ENCODE results near the gene DHRS7.

Gene DHRS7

DNA sequence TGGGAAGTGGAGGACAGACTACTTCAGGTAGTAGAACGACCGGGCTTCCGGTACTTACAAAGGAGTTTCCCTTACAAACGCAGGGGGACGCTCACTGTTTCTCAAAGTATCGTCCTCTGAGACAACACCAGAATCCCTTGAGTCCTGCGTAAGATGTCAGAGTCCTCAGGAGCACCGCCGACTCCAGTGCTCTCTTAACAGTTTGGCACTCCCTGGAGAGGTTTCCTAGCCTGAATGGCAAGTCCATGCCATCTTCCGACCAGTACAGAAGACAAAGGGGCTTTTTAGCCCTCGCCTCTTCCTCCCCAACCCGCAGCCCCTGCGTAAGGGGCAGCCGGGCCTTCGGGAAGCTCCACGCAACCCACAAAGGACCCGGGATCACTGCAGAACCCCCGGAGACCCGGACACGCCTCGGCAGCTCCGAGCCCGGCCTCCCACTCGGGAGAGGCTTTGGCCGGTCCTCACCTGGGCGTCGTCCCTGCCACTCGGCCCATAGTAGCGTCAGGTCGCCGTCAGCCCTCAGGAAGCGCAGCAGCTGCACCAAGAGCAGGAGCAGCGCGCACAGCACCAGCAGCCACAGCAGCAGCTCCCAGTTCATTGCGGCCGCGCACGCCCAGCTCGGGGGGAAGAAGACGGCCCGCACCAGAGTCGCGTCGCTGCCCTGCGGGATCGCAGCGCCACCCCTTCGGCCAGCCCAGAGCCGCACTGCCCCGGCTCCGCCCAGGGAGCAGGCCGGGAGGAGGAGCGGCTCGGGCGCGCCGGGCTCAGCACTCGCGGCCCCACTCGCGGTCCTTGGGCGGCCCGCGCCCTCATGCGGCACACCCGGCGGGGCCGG is at the start of gene DHRS7:
DHRS7 (minus strand) TSS at position 687 of the 835 bp plus-strand sequence; CDS start at position 598, 89 bp downstream.
- peak; percentile 71 for DNase-seq (ENCODE audit: low spot score)

DNA sequence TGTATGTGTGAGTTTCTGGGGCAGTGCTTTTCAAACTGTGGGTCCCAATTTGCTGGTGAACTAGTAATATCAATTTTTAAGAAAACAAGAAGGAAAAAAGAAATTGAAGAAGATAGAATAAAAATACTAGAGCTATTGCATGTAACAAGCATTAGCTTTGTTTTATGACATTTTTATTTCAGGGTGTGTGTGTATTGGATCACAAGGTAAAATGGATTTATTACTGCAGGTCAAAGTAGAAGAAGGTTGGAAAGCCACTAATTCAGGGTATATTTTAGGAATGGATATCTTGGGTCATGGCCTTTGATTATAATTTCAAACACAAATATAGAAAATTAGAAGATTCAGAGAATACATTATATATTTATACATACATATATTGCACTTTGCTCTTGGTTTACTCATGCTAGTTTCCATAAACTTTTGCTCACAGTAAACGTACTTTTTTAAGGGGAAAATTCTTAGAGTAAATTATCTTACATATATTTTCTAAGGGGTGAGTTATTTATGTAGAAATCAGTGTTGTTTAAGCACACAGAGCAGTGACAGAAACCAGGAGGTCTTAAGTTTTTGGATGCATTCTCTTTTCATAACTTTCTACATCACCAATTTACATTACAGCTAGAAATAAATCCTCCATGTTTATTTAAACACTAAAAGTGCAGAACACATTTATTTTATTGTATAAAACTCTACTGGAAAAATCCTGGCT is 49.4 kb upstream of the DHRS7 start:
- no peak for DNase-seq (ENCODE audit: low spot score)

GRCh38 chr14:60214003-60214402 is 48.8 kb upstream of the DHRS7 start:
- no peak for DNase-seq (ENCODE audit: low spot score)

- no peak for DNase-seq (ENCODE audit: low spot score)
Measured at GRCh38 chr14:60212503-60213371, 47.5 kb upstream of the DHRS7 start.

GRCh38 chr14:60211153-60211552 is 46.0 kb upstream of the DHRS7 start:
- no peak for DNase-seq (ENCODE audit: low spot score)

DNA sequence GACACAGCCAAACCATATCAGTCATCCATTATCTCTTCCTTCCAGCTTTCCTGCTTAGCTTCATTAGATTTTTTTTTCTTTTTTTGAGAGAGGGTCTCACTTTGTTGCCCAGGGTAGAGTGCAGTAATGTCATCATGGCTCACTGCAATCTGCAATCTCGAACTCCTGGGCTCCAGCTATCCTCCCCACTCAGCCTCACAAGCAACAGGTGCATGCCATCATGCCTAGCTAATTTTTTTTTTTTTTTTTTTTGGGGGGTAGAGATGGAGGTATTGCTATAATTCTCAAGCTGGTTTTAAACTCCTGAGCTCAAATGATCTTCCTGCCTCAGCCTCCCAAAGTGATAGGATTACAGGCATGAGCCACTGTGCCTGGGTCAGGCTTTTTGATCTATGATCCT is 45.5 kb upstream of the DHRS7 start:
- DNase-seq (ENCODE audit: low spot score), result no peak

- no peak for DNase-seq (ENCODE audit: low spot score)
Measured at GRCh38 chr14:60206837-60207533, 41.8 kb upstream of the DHRS7 start.

DNA sequence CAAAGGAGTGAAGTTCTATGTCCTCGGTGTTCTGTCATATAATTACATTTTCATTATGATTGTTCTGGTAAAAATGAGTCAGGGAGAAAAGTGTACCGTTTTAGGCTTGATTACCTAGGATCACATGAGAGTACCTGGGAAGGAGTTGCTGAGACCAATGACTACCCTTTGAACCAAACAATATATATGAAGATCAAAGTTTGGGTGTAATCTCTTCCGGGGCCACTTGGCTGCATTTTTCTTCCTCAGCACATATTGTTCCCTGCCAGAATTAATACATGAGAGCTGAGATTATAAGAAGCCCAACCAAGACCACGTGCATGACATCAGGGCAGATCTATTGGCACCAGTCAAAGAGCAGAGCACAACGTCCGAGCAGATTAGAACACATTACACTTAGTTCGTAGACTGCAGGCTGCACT is 41.1 kb upstream of the DHRS7 start:
- no peak for DNase-seq (ENCODE audit: low spot score)

DNA sequence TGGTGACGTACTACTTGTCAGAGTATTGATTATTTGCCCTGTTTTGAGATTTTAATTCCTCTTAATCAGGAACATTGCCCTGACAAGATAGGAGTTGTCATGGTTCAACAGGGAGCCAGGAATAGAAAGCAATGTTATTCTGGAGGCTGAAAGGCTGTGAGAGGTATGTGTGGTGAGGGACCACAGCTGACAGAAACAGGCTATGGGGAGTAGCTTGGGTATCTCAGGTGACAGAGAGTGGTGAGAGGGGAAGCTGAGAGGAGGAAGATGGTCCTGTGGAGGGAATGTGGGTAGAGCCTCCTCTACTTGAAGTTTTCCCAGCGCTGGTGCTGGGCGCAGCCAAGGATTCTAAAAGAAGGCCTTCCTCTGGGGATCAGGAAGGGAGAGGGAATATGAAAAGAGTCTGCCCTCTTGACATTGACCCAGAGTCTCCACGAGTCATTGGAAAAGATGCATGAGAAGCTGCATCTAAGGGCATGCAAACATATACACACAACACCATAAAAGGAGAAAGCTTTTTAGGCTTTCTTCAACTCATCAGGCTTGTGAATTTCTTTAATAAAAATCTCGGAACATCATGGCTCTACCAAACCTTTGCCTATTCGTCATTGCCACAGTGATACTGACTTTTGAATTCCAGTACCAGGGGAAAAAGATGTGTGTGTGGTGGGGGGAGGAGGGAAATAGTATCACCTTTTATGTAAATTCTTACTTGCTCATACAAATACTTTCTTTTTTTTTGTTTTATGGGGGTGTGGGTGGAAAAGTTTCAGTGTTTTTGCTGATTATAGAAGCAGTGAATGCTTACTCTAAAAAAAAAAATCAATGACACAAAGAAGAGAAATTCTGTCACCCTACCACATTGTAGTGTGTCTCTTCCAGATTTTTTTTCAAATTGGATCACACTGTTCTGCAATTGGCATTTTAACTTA is 39.9 kb upstream of the DHRS7 start:
- no peak for DNase-seq (ENCODE audit: low spot score)

DNA sequence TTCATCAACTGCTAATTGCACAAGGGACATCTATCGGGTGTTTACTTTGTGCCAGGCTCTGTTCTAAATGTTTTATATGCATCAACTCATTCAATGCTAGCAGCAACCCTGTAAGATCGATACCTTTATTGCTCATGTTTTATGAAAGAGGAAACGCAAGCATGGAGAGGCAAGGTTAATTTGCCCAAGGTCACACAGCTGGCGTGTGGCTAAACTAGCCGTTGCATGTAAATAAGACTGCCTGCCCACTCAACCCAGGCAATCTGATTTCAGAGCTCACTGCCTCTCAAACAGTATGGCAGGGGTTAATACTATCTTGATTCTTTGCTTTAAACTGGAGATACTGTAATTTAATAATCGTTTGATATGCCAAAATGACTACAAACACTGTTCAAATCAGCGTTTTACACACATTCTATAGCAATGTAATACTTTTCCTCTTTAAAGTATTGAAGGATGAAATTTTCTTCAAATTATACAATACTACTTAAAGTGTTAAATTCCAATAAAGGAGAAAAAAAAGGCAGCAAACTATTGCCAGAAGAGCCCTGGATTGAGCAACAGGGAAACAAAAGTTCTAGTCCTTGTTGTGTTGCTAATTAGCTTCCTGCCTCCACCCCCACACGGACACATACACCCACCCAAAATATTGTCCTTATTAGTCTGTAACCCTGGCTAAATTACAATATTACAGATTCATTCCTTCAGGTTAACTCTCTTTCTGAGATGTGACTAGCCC is 39.1 kb upstream of the DHRS7 start:
- DNase-seq (ENCODE audit: low spot score), result no peak

GRCh38 chr14:60199321-60199720 is 34.1 kb upstream of the DHRS7 start:
- DNase-seq (ENCODE audit: low spot score), result no peak

DNA sequence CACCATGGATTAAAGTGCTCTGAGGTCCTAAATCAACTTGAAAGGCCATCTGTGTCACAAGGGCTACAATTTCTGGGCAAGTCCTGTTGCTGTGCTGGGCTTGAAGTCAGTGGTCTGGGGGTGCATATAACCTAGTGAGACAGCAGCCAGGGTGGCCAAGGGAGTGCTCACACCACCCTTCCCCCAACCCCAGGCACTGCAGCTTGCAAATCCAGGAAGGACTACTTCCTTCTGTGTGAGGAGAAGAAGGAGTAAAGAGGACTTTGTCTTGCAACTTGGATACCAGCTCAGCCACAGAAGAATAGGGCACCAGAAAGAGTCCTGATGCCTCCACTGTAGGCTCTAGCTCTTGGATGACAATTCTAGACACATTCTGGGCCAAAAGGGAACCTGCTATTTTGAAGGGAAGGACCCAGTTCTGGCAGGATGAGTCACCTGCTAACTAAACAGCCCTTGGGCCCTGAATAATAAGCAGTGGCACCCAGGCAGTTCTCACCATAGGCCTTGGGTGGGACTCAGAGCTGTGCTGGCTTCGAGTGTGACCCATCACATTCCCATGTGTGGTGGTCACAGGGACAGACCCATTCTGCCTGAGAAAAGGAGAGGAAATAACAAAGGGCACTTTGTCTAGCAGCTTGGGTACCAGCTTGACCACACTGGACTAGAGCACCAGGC is 32.6 kb upstream of the DHRS7 start:
- no peak for DNase-seq (ENCODE audit: low spot score)

- DNase-seq (ENCODE audit: low spot score), result no peak
Measured at GRCh38 chr14:60196291-60196690, 31.1 kb upstream of the DHRS7 start.

DNA sequence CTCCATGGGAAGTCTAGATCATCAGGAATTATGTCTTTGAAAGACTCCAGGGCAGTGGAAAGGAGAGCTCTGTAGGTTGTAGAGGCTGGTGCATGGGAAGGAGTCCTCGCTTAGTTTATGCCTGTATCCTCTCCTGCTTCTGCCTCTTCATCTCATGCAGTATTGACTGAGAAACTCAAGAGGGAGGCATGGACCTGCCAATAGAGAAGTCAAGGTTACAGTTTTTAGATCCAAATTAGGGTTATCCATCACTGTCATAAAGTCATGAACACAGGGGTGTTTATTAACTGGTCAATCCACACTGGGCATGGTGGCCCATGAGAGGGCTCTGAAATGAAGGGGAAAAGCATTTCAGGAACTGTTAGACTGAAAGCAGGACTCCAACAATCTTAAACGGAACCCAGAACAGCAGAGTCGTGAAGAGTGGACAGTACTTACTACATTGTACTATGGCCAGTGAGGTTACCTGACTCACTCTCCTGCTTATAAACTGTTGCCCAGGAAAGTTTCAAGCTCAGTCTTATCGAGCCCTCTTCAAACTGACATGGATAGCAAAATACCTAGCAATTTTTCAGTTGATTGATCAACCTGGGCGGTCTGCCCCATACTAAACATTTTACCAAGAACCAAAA is 30.1 kb upstream of the DHRS7 start:
- no peak for DNase-seq (ENCODE audit: low spot score)

GRCh38 chr14:60189923-60190840 is 25.0 kb upstream of the DHRS7 start:
- DNase-seq (ENCODE audit: low spot score), result no peak

DNA sequence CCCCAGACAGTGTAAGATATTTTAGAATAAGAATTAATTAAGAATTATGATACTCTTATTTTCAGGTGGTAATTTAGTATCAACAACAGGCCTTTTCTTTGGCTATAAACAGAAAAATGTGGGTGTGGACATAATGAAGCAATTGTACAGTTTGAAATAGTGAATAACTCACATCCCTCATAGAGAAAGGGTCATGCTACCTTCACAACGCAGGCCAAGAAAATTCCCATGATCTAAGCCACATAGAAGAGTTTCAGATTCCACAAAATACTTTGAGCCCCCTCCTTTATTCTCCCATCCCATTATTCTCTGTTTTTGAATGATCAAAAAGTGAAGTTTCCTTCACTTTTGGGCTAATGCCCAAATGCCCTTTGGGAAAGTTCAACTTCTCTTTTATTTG is 23.5 kb upstream of the DHRS7 start:
- no peak for DNase-seq (ENCODE audit: low spot score)

- no peak for DNase-seq (ENCODE audit: low spot score)
Measured at GRCh38 chr14:60188115-60188514, 22.9 kb upstream of the DHRS7 start.

Data from activated CD4-positive, alpha-beta T cell treated with anti-CD3 and anti-CD28 coated beads, Interleukin-2, Interleukin-4, amounts not matched to agents 100 ng/mL and 50 ng/mL, durations not matched to agents 16 hours and 8 hours (primary cell).